ENCODE measurements around the gene ZFAND3.

ZFAND3 gene

GRCh38 chr6:38174315-38174714 lies 354.8 kb downstream of the ZFAND3 start:
- DNase-seq, result no peak

- no peak for DNase-seq
Measured at GRCh38 chr6:38174806-38175495, 355.4 kb downstream of the ZFAND3 start.

GRCh38 chr6:38175786-38176185 lies 356.3 kb downstream of the ZFAND3 start:
- no peak for DNase-seq

GRCh38 chr6:38176797-38177751 lies 357.5 kb downstream of the ZFAND3 start:
- no peak for DNase-seq

- DNase-seq, result no peak
Measured at GRCh38 chr6:38177882-38178583, 358.5 kb downstream of the ZFAND3 start.

GRCh38 chr6:38178584-38178886 lies 359.0 kb downstream of the ZFAND3 start:
- DNase-seq, result no peak

GRCh38 chr6:38179300-38179699 lies 359.8 kb downstream of the ZFAND3 start:
- no peak for DNase-seq

GRCh38 chr6:38179794-38180430 lies 360.4 kb downstream of the ZFAND3 start:
- no peak for DNase-seq

- DNase-seq, result no peak
Measured at GRCh38 chr6:38180586-38180985, 361.1 kb downstream of the ZFAND3 start.

GRCh38 chr6:38182426-38182825 lies 362.9 kb downstream of the ZFAND3 start:
- no peak for DNase-seq

GRCh38 chr6:38183856-38184584 lies 364.5 kb downstream of the ZFAND3 start:
- DNase-seq, result no peak

GRCh38 chr6:38184585-38185080 lies 365.1 kb downstream of the ZFAND3 start:
- DNase-seq, result no peak

- DNase-seq, result no peak
Measured at GRCh38 chr6:38185244-38185643, 365.7 kb downstream of the ZFAND3 start.

GRCh38 chr6:38185752-38186151 lies 366.2 kb downstream of the ZFAND3 start:
- DNase-seq, result no peak

- no peak for DNase-seq
Measured at GRCh38 chr6:38187325-38187724, 367.8 kb downstream of the ZFAND3 start.

GRCh38 chr6:38187811-38188590 lies 368.5 kb downstream of the ZFAND3 start:
- no peak for DNase-seq

- DNase-seq, result no peak
Measured at GRCh38 chr6:38188677-38189335, 369.3 kb downstream of the ZFAND3 start.

GRCh38 chr6:38191418-38191817 lies 371.9 kb downstream of the ZFAND3 start:
- DNase-seq, result no peak

- no peak for DNase-seq
Measured at GRCh38 chr6:38192011-38192410, 372.5 kb downstream of the ZFAND3 start.

- DNase-seq, result no peak
Measured at GRCh38 chr6:38192487-38192886, 373.0 kb downstream of the ZFAND3 start.

- no peak for DNase-seq
Measured at GRCh38 chr6:38193051-38193450, 373.5 kb downstream of the ZFAND3 start.
